Natural killer cell (primary cell): ENCODE data around the gene DNMT3B. TPM values are rescaled to one million over a fixed set of nuclear protein-coding genes. Genes with fewer than 3 reads are reported as not detected.
"Not testable (repeated sequence)": the region's sequence is repeated elsewhere in the genome, so short reads cannot be mapped to it uniquely, and the experiment has no call there.

Experiments
- ATAC-seq, 3 donors: fragments of 150-1000 bp in 2 of 3; fragments of 200-7000 bp in 1 of 3; cut with Tn5 transposase; 1 replicate in 1 of 3; 2 replicates in 2 of 3; pipeline ENCODE4 v1.10.0; 2021; ENCODE audit warnings: mild to moderate bottlenecking in 2 of 3, moderate library complexity in 2 of 3
- DNase-seq, 2 donors: peaks; one replicate each; pipeline versions ENCODE4 v3.0.0 to v3.0.0-alpha.2; 2013 to 2021; ENCODE audit warnings: mixed read lengths in 1 of 2
- H3K27ac ChIP-seq: one replicate; pipeline ENCODE4 v1.5.1; 2013; ENCODE audit warnings: mild to moderate bottlenecking, low read length
- H3K27me3 ChIP-seq: one replicate; pipeline ENCODE4 v1.6.1; 2013; ENCODE audit warnings: low read length; ENCODE audit not compliant: control insufficient read depth, insufficient read depth
- H3K36me3 ChIP-seq: one replicate; pipeline ENCODE4 v1.6.1; 2013; ENCODE audit warnings: low read length; ENCODE audit not compliant: control insufficient read depth, insufficient read depth
- H3K4me1 ChIP-seq: one replicate; pipeline ENCODE4 v1.6.1; 2013; ENCODE audit warnings: low read length; ENCODE audit not compliant: control insufficient read depth, insufficient read depth
- H3K4me3 ChIP-seq: one replicate; pipeline ENCODE4 v1.5.1; 2013; ENCODE audit warnings: low read length
- H3K9me3 ChIP-seq: one replicate; pipeline ENCODE4 v1.6.1; 2013; ENCODE audit warnings: low read length; ENCODE audit not compliant: control insufficient read depth, insufficient read depth
- H3K27ac Mint-ChIP-seq, 2 donors: one replicate each; pipeline ENCODE4 v1.8.0; 2022; ENCODE audit warnings: mild to moderate bottlenecking in 2 of 2, mixed read lengths in 2 of 2, moderate library complexity in 1 of 2
- H3K27me3 Mint-ChIP-seq, 2 donors: one replicate each; pipeline ENCODE4 v1.8.0; 2022; ENCODE audit warnings: low read depth in 2 of 2, mixed read lengths in 2 of 2
- H3K36me3 Mint-ChIP-seq: one replicate; pipeline ENCODE4 v1.8.0; 2022; ENCODE audit warnings: mixed read lengths
- H3K4me1 Mint-ChIP-seq, 2 donors: one replicate each; pipeline ENCODE4 v1.8.0; 2022; ENCODE audit warnings: mixed read lengths in 2 of 2
- H3K4me3 Mint-ChIP-seq: one replicate; pipeline ENCODE4 v1.8.0; 2022; ENCODE audit warnings: mild to moderate bottlenecking, moderate library complexity, mixed read lengths
- H3K9me3 Mint-ChIP-seq, 2 donors: one replicate each; pipeline ENCODE4 v1.8.0; 2022; ENCODE audit warnings: mixed read lengths in 2 of 2
- WGBS: methylation state at CpG from one replicate; pipeline ENCODE4 v1.1.7; 2013; ENCODE audit warnings: missing lambda C conversion rate; ENCODE audit not compliant: insufficient coverage; 5-methylcytosine and 5-hydroxymethylcytosine counted together
- intact Hi-C: fragments of 100-400 bp; cut with micrococcal nuclease; formaldehyde crosslinking; loops from one replicate; pipeline ENCODE4 v1.14.2; 2022
- total RNA-seq, 4 donors: library from RNA; stranded (reverse); fragments of 120-200 nt in 1 of 4; gene quantifications; one replicate each; pipeline versions ENCODE4 v1.2.3 to v1.2.4, GENCODE V29; 2013 to 2022
- TF ChIP-seq, protein P1 (sequence below): fragments of 200-600 bp; IDR thresholded peaks from one replicate; pipeline ENCODE4 v1.8.0; 2022; ENCODE audit warnings: antibody characterized with exemption

DNMT3B gene
- total RNA-seq, 3 donors from 2014 or later (not counting 1 experiment from before 2014, with no cell fraction given), result 0.42 to 0.68 (median 0.43) TPM

DNA sequence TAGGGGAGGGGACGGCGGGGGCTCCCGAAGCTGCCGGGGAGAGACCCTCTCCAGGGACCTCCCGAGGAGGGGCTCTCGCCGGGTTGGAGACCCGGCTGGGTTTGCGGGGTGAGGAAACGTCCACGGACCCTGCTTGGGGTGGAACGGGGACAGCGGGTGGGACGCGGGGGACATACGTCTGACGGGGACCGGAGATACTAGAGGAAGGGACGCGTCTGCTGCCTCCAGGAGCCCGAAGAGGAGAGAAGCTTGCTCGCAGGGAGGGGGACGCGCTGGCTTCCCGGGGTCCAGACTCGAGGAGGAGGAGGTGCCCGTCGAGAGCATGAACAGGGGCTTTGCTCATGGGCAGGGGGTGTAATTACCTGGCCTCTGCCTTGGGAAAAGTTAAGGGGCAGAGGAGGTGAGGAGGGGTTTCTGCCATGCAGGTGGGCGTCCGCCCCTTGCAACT lies 593 bp downstream of the DNMT3B start:
- Mint-ChIP-seq H3K4me3 (peak overlapping the region; percentile 90), H3K4me1 (peaks cover 7 to 20% of the 10 kb centered on the region in 2 donors), H3K27me3 (peaks cover 0 to 2% of the 10 kb centered on the region in 2 donors), H3K27ac (peak overlapping the region in 1 of 2 donors; percentile 75), H3K9me3 (no peaks in the 10 kb centered on the region), H3K36me3 (no peaks in the 10 kb centered on the region)
- Histone ChIP-seq H3K4me3 (peak overlapping the region; percentile 80), H3K27me3 (no peaks in the 10 kb centered on the region), H3K9me3 (no peaks in the 10 kb centered on the region), H3K4me1 (peaks cover 23% of the 10 kb centered on the region), H3K27ac (no peak overlapping the region), H3K36me3 (no peaks in the 10 kb centered on the region)
- TF ChIP-seq, protein P1, sequence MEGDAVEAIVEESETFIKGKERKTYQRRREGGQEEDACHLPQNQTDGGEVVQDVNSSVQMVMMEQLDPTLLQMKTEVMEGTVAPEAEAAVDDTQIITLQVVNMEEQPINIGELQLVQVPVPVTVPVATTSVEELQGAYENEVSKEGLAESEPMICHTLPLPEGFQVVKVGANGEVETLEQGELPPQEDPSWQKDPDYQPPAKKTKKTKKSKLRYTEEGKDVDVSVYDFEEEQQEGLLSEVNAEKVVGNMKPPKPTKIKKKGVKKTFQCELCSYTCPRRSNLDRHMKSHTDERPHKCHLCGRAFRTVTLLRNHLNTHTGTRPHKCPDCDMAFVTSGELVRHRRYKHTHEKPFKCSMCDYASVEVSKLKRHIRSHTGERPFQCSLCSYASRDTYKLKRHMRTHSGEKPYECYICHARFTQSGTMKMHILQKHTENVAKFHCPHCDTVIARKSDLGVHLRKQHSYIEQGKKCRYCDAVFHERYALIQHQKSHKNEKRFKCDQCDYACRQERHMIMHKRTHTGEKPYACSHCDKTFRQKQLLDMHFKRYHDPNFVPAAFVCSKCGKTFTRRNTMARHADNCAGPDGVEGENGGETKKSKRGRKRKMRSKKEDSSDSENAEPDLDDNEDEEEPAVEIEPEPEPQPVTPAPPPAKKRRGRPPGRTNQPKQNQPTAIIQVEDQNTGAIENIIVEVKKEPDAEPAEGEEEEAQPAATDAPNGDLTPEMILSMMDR, result no peak
- ATAC-seq (peak; percentile 38 to 46 (median 40)), DNase-seq (peak in 1 of 2 donors; percentile 52)
- intact Hi-C loops, result loop anchor here (2.0 kb wide), 1 partner anchor 20 kb away; the partner anchor contains the start of gene COMMD7
- WGBS, result under 1% methylated on average over 30 of the region's 30 CpGs

DNA sequence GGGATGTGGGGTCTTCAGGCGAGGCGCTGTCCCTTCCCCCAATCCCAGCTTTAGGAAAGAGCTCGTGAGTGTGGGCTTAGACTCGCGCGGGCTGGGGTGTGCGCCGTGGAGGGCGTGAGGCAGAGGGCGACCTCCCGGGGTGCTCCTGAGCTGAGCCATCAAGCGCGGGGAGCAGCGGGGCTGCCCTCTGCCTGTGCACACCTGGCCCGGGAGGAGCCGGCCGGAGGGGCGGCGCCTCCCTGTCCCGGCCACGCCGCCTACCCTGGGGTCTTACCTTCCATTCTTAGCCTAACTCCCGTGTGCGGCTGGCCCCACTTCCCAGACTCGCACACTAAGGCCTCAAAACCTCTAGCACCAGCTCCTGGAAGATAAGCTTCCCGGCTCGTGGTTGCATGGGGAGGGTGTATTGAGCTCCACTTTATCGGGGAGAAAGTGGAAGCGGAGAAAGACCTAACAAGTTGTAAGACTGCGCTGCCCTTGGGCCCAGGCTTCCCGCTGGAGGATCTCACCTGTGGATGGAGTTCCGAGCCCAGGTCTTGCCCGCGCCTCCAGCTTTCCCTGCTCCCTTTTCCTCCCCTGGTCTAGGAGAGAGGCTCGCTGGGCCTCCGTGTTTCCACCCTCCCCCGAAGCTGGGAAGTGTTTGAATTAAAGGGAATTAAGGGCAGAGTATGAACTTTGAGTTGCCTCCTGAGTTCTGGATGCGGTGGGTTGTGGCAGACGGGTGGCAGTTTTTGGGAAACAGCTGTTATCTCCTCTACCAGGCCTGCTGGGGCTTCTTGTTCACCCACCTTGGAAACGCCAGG lies 1.2 kb downstream of the DNMT3B start:
- H3K36me3 Mint-ChIP-seq, result no peaks in the 10 kb centered on the region
- peaks cover 0 to 2% of the 10 kb centered on the region in 2 donors for H3K27me3 Mint-ChIP-seq
- Histone ChIP-seq H3K27me3 (no peaks in the 10 kb centered on the region), H3K27ac (no peak overlapping the region), H3K36me3 (no peaks in the 10 kb centered on the region), H3K4me1 (peaks cover 23% of the 10 kb centered on the region), H3K9me3 (no peaks in the 10 kb centered on the region), H3K4me3 (peak overlapping the region; percentile 80)
- peak overlapping the region; percentile 90 for H3K4me3 Mint-ChIP-seq
- DNase-seq, result peak in 1 of 2 donors; percentile 35
- peaks cover 7 to 20% of the 10 kb centered on the region in 2 donors for H3K4me1 Mint-ChIP-seq
- H3K9me3 Mint-ChIP-seq, result no peaks in the 10 kb centered on the region
- peak; percentile 27 to 45 (median 29) for ATAC-seq
- intact Hi-C loops, result loop anchor here (2.0 kb wide), 1 partner anchor 21 kb away; the partner anchor contains the start of gene COMMD7
- peak overlapping the region in 1 of 2 donors; percentile 75 for H3K27ac Mint-ChIP-seq
- TF ChIP-seq, protein P1, result no peak
- 14% methylated on average over 36 of the region's 40 CpGs for WGBS

DNA sequence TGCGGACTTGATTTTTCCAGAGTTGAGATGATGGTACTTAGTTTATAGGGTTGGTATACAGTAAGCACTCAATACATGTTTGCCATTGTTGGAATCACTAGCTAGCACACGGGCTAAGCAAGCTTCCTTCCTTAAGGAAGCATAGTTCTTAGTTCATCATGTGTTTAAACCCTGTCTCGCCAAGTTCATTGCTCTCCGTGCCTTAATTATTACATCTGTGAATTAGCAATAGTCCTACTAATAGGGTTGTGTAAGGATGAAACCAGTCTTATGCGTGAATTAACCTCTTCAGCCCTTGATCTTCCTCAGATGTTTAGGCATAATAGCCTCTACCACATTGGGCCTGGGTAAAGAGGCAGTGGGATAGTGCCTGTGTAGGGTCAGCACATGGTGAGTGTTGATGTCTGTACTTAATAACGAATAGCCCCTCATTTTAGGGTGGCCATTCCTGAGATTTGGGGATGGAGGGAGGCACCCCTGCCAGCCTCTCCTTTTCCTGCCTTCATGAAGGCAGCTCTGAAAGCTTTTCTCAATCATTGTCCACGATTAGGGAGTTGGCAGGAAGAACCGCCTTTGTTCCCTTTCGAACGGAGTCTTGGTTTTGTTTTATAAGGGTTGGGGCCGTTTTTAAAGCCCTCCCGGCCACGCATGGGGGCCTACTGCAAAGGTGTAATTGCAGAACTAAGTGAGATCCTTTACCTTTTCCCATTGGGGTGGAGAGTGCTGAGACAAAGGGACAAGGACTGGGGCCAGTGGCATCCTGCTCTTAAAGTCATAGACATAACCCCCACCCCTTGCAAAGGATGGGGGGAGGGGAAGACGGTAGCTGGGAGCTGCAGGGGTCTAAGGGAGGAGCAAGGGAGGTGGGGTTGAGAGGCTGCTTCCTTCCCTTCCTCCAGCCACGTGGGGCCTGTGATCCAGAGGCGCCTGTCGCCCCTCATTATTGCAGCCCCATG lies 2.1 kb downstream of the DNMT3B start:
- Mint-ChIP-seq H3K4me1 (peaks cover 7 to 20% of the 10 kb centered on the region in 2 donors), H3K4me3 (peak overlapping the region; percentile 70), H3K36me3 (no peaks in the 10 kb centered on the region), H3K27ac (no peak overlapping the region), H3K9me3 (no peaks in the 10 kb centered on the region), H3K27me3 (peaks cover 0 to 2% of the 10 kb centered on the region in 2 donors)
- no peak overlapping the region for H3K27ac ChIP-seq
- no peak overlapping the region for H3K4me3 ChIP-seq
- no peaks in the 10 kb centered on the region for H3K36me3 ChIP-seq
- H3K4me1 ChIP-seq, result peaks cover 23% of the 10 kb centered on the region
- no peaks in the 10 kb centered on the region for H3K27me3 ChIP-seq
- ATAC-seq (no peak), DNase-seq (no peak)
- intact Hi-C loops, result no loop called here
- TF ChIP-seq, protein P1, result no peak
- WGBS, result 45% methylated on average over 15 of the region's 17 CpGs
- no peaks in the 10 kb centered on the region for H3K9me3 ChIP-seq

DNA sequence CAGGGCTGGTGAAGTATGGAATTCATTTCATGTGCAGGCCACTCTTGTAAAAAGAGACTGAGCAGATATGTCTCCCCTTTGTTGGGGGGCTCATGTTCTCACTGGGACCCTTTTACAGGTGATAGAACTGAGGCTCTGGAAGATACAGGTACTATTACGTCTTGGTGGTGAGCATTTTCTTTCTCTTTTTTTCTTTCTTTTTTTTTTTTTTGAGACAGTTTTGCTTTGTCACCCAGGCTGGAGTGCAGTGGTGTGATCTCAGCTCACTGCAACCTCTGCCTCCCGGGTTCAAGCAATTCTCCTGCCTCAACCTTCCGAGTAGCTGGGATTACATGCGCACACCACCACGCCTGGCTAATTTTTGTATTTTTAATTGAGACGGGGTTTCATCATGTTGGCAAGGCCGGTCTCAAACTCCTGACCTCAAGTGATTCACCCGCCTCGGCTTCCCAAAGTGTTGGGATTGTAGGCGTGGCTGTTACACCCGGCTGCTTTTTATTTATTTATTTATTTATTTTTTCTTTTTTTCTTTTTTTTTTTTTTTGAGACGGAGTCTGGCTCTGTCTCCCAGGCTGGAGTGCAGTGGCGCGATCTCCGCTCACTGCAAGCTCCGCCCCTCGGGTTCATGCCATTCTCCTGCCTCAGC lies 3.2 kb downstream of the DNMT3B start:
- 88% methylated on average over 11 of the region's 17 CpGs for WGBS
- H3K36me3 Mint-ChIP-seq, H3K27ac ChIP-seq, ATAC-seq, intact Hi-C loops, DNase-seq, H3K4me3 ChIP-seq, H3K27me3 Mint-ChIP-seq, H3K4me3 Mint-ChIP-seq, H3K27me3 ChIP-seq, H3K9me3 ChIP-seq, H3K36me3 ChIP-seq, H3K9me3 Mint-ChIP-seq, H3K27ac Mint-ChIP-seq: not testable (repeated sequence)
- peaks cover 23% of the 10 kb centered on the region for H3K4me1 ChIP-seq
- H3K4me1 Mint-ChIP-seq, result peaks cover 7 to 20% of the 10 kb centered on the region in 2 donors
